HG02610 (cell line): ENCODE data around the gene NUTM2B.
A peak's percentile ranks its signal among the peaks of the same experiment; 100 is the strongest.
"Not testable (repeated sequence)": the region's sequence is repeated elsewhere in the genome, so short reads cannot be mapped to it uniquely, and the experiment has no call there.

ENCODE experiments used
- ATAC-seq: cut with Tn5 transposase; IDR thresholded peaks from one replicate; pipeline ENCODE4 v1.9.1; 2021; ENCODE audit warnings: mild to moderate bottlenecking, moderate library complexity; ENCODE audit not compliant: unreplicated experiment

Gene NUTM2B

GRCh38 chr10:79744844-79745243 lies 41.8 kb downstream of the NUTM2B start:
- ATAC-seq: not testable (repeated sequence)

GRCh38 chr10:79748510-79748909 lies 45.5 kb downstream of the NUTM2B start:
- not testable (repeated sequence) for ATAC-seq

DNA sequence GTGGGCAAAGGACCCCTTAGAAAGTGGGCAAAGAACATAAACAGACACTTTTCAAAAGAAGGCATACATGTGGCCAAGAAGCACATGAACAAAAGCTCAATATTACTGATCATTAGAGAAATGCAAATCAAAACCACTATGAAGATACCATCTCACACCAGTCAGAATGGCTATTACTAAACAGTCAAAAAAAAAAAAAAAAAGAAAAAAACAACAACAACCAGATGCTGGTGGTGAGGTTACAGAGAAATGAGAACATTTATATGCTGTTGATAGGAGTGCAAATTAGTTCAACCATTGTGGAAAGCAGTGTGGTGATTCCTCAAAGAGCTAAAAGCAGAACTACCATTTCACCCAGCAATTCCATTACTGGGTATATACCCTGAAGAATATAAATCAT lies 50.6 kb downstream of the NUTM2B start:
- peak; percentile 57 for ATAC-seq

DNA sequence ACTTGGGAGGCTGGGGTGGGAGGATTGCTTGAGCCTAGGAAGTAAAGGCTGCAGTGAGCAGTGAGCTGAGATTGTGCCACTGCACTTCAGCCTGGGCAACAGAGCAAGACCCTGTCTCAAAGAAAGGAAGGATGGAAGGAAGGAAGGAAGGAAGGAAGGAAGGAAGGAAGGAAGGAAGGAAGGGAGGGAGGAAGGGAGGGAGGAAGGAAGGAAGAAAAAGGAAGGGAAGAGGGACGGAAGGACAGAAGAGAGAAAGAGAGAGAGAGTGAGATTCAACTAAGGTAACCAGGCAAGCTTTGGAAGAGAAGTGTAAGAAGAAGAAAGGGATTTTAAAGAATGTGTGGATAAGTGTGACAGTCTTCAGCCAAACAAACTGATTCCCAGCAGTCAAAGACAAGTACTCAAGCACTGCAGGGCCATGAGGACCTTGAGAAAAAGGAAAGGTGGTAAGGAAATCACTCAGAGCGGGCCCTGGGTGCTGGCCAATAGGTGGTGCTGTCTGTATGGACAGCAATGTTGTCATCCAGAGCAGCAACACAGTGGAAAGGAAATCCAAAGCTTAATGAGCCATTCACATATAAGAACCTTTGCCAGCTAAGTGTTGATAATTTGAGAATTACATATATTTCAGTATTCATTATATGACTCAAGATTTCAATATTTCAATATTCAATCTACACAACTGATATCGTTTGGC lies 55.4 kb downstream of the NUTM2B start:
- ATAC-seq: not testable (repeated sequence)
